ELF-1 (cell line): ENCODE measurements around the gene NDUFB7.
"Not testable (repeated sequence)": the region's sequence is repeated elsewhere in the genome, so short reads cannot be mapped to it uniquely, and the experiment has no call there.

Source experiments
- DNase-seq: peaks from one replicate; pipeline ENCODE4 v3.0.0-alpha.2; 2016; ENCODE audit warnings: low read depth, low spot score

NDUFB7 gene

DNA sequence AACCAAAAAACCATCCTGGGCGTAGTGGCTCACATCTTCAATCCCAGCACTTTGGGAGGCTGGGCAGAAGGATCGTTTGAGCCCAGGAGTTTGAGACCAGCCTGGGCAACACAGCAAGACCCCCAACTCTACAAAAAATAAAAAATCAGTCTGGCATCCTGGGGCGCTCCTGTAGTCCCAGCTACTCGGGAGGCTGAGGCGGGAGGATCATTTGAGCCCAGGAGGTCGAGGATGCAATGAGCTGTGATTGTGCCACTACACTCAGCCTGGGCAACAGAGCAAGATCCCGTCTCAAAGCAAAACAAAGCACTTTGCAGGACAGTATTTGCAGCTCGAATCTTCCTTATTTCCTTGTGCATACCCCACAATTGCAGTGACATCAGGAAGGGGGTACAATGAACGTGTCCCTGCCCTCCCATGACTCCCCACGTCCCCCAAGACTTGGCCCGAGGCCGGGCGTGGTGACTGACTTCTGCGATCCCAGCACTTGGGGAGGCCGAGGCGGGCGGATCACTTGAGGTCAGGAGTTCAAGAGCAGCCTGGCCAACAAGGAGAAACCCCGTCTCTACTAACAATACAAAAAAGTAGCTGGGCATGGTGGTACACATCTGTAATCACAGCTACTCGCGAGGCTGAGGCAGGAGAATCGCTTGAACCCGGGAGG is 870 bp downstream of the NDUFB7 start:
- DNase-seq, result no peak

DNA sequence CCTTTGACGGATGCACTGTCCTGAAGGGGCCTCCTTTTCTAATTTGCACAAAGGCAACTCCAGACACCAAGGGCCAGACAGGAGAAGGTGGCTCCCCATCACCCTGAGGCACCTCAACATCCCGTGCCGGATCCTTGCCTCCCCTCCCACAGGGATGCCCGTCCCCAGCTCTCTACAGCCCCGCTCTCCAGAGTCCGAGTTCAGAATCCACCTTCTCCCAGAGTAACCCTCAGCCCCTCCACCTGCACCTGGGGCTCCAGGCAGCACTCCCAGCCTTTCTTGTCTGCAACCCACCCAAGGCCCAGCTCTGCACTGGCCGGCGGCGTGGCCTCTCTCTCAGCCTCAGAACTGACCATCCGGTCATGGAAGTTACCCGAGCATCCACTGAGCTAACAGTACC is 4.8 kb downstream of the NDUFB7 start:
- DNase-seq, result no peak

DNA sequence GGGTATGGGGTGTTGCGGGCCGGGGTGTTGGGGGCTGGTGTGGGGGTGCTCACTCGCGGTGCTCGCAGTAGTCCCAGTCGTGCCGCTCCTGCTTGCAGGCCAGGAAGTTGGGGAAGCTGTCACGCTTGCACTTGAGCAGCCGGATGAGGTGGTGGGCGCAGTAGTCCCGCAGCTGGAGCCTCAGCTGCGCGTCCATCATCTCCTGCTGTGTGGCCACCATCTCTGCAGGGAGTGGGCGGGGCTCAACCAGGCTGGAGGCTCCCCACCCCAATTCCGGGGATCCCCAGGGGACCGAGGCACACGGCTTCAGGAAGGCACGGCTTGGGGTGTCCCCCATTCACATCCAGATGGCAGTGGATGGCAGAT is 5.2 kb downstream of the NDUFB7 start:
- no peak for DNase-seq

DNA sequence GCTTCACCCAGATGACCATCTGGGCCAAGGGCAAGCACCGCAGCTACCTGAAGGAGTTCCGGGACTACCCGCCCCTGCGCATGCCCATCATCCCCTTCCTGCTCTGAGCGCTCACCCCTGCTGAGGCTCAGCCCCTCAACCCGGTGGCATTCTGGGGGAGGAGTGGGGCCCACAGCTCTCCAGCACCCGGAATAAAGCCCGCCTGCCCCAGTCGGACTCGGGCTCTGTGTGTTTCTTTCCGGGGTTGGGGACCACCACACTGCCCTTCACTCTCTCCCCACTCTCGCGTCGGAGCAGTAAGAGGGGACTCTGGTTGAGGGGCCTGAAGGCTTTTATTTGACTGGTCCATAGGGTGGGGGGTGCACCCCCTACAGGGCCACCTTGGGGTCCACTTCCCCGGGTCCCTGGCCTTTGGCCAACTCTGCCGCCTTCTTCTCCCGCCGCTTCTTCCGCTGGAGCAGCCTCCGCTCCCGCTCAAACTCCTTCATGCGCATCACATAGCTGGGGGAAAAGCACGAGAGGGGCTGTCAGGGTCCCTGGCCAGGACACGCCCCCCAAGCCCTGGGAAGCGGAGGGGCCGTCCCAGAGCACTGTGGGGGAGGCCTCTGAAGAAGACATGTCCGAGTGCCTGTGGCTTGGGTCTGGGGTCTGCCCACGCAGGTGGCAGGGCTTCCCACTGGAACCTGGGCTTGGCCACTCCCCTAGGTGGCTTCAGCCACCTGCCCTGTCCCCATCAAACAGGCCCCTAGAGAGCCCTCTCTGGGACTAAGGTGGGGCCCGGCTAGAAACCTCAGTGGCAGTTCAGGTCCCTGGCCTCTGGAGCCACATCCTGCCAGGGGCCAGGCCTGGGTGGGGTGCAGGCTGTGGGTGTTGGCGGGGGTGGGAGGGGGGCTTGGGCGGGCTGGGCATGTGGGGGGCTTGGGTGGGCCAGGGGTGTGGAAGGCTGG is 5.8 kb downstream of the NDUFB7 start:
- no peak for DNase-seq

DNA sequence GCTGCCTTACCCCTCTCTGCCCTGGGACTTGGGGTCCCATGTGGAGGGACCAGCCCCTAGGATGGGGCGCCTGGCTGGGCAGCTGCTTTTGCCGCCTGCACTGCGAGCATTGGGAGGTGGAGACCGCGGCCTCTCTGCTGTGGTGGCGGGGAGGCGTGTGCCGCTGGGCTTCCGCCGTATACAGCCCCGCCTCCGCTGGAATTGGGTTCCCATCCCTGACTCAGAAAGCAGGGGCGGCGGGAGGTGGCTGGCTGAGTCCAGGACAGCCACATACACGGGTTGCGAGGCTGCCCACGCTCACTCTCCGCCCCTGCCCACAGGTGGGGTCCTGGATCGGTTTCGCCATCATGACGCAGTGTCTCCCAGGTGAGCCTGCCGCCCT is 6.6 kb downstream of the NDUFB7 start:
- no peak for DNase-seq

DNA sequence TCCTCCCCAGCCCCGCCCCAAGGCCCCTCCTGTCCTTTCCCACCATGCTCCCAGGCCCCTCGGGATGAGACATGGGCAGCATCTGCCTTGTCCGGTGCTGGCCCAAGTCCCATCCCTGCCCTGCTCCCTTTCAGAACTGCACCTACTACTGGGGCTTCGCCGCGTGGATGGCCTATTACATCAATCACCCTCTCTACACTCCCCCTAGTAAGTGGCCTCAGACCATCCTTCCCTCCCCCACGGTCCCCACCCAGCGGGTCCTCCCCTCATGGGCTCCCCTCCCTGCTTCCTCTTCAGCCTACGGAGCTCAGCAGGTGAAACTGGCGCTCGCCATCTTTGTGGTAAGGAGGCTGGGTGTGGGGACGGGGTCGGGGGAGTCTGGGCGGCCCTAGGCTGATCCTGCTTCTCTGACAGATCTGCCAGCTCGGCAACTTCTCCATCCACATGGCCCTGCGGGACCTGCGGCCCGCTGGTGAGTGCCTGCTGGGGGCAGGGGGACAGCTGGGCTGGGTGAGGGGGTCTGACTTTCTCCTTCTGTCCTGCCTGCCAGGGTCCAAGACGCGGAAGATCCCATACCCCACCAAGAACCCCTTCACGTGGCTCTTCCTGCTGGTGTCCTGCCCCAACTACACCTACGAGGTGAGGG is 7.1 kb downstream of the NDUFB7 start:
- not testable (repeated sequence) for DNase-seq

DNA sequence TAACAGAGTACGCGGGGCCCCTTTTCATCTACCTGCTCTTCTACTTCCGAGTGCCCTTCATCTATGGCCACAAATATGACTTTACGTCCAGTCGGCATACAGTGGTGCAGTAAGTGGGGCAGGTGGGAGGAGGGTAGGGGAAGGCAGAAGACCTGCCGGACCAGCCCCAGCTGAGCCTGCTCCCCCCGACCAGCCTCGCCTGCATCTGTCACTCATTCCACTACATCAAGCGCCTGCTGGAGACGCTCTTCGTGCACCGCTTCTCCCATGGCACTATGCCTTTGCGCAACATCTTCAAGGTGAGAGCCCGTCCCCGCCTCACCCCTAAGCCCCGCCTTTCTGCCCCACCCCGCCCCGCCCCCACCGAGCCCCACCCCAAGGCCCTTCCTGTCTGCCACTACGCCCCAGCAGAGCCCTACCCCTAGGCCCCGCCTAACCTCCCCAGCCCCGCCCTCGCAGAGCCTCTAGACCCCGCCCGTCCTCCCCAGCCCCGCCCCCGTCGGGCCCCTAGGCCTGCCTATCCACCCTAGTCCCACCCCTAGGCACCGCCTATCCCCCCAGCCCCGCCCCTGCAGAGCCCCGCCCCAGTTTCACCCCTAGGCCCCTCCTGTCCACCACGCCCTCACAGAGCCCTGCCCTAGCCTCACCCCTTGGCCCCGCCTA is 7.7 kb downstream of the NDUFB7 start:
- DNase-seq, result no peak

DNA sequence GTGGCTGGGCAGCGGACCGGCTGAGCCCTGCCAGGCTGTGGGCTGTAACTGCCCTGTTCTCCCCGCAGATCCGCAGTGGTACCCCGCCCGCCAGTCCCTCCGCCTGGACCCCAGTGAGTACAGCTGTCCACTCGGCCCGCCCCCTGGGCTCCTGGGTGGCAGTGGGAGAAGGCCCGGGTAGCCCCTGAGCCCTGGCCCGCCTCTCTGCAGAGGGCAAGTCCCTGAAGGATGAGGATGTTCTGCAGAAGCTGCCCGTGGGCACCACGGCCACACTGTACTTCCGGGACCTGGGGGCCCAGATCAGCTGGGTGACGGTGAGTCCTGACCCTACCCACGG is 8.3 kb downstream of the NDUFB7 start:
- DNase-seq, result no peak

DNA sequence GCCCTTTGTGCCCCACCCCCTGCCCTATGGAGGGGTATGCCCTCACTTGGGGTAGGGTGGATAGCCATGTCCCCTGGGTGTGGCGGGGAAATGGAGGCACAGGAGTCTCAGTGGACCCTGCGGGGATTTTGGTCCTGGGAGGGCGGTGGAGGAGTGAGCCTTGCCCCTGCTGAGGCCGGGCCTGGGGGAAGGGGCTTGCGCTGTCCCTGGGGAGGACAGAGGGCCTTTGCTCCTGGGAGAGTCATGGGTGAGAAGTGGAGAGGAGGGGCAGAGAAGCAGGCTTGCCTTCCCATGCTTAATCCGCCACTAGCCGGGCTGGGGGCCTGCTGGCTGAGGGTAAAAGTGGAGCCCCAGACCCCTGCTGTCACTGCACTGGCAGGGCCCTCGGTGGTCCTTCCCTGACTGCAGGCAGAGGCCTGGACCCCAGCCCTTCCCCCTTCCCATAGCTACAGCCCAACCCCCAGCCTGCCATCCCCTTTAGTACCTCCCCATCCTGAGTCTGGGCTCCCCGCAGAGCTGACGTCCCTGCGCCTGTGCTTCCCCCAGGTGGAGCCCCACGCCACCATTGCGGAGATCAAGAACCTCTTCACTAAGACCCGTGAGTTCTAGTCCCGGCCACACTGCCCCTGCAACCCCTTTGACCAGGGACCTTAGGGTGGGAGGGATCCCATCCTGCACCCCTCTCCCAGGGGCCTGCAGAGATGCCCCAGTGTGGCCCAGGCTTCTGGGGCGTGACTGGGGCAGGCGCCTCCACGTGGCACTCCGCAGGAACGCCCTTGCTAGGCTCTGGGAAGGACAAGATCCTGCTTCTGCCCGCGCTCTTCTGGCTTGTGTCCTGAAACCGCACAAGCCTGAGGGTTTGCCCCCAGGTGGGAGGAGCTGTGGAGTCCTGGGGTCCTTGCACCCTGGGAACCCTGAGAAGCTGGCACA is 8.9 kb downstream of the NDUFB7 start:
- no peak for DNase-seq

DNA sequence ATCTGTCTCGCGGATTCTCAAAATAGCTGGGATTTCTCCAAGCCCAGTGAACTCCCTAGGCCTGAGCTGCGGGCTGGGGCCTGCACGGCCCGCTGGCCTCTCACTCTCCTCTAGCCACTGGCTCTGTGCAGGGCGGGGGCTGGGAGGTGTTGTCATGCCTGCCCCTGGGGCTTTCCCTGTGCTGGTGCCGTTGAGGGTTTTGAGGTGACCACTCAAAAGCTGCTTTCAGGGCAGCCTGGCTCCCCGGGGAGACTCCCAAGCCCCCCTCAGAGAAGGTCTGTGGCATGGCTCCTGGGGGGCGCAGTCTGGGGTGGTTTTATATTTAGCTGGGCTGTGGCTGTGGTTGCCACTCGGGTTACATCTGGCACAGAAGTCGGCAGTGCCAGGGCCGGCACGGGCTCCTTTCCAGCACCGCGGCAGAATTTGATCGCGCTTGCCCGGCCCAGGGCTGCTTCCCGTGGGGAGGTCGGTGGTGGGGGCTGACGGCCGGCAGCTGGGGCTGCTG is 10.0 kb downstream of the NDUFB7 start:
- peak; percentile 64 for DNase-seq

DNA sequence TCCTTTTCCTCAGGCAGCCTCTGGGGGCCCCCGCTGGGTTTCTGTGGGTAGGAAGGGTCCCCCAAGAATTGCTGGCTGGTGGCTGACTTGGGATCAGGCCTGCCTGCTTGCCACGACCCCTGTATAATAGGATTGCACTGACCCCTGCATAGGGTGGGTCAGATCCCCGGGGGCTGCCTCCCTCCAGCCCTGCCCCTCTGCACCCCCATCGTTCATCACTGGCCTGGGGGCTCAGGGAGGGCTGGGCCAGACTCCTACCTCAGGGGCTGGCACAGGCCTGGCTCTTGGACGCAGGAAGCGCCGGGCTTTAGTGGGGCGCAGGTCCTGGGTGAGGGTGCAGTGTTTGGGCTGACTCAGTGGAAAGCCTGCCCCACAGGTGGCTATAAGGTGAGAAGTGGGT is 10.6 kb downstream of the NDUFB7 start:
- no peak for DNase-seq

DNA sequence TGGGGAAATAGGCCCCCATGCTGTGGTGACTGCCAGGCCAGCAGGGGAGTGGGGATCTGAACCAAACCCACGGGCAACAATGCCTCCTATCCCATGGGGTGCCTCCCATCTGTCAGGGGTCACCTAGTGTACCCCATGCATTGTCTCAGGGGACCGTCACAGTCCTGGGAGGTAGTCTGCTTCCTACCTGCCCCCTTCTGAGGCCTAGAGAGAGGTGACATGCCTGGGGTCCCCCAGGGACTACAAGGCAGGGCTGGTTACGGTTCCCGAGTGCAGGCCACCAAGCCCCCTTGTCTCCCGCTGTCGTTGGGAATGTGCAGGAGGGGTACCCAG is 11.1 kb downstream of the NDUFB7 start:
- no peak for DNase-seq

DNA sequence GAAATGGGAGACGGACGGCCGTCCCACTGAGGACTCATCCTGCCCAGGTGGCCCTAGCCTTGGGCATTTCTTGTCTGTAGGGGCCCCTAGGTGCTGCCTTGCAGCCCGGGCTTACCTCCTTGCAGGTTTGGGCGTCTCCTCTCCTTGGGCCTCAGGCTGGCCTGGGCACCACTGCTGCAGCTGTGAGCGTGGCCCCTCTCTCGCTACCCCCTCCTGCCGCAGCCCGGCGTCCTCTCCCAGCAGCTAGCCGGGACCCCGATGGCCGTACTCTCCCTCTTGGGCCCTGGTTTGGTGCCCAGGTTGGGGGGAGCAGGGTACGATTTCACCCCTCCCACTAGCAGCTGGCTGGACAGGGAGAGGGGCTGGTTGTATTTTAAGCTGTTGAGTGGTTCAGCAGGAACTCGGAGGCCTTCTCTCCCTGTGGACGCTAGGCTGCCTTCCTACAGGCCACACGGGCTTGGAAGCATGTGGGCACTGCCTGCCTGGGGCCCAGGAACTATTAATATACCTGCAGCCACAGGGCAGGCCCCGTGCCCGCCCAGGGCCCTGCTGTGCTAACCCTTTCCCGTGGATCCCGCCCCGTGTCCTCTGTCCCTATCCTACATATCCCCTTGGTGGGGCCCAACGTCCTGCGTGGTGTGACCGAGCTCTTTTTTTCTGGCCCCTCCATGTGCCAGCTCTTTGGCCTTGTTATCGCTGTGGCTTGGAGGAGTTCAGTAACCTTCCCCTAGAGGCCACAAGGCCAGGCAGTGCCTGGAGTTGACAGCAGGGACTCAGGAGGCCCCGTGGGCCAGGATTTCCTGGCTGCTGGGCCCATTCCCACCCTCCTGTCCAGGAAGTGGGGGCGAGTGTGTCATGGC is 11.7 kb downstream of the NDUFB7 start:
- no peak for DNase-seq

DNA sequence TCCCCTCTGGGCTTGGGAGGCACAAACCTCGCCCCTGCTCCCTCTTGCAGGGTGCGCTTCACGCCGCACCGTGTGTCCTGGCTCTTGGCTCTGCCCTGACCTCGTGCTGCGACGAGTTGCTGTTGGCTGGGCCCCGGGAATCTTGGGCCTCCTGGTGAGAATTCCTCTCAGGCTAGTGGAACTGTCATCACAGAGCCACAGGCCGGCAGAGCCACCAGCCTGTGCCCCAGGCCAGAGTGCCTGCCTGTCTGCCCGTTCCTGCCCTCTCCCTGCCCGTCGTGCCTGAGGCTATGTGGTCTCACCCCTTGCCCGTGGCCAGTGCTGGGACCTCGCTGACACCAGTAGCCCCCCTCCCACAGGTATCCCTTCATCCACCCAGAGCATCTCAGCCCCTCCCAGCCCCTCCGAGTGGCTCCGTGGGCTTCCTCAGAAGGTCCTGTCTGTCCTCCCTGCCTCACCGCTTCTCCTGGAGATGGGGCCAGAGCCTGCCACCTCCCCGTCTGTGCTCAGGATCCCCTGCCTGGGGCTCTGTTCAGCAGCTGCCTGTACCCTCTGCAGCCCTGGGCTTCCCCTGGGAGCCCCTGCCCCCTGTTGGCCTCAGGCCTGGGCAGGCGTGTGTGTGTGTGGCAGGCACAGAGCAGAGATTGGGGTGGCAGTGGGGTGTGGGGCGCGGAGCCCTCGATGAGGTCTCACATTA is 13.3 kb downstream of the NDUFB7 start:
- peak; percentile 62 for DNase-seq

DNA sequence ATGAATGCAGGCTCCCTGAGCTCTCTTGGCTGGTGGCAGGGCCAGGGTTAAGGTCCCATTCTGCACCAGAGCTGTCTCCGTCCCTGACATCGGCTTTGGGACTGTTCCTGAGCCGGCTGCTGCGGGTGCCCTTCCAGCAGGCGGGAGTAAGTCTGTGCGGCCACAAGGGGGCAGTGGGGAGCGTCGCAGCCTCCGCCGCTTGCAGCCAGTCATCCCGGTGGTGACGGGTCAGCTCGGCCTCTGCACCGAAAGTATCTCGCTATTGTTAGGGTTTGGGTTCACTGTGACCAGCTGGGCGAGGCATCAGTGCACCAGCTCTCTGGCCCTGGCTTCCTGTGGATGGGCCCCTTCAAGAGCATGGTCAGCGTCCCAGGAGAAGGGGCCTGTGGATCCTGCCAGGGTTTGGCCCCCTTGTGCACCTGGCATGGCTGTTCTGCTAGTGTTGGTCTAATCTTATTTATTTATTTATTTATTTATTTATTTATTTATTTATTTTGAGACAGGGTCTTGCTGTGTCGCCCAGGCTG is 15.1 kb downstream of the NDUFB7 start:
- peak; percentile 93 for DNase-seq

DNA sequence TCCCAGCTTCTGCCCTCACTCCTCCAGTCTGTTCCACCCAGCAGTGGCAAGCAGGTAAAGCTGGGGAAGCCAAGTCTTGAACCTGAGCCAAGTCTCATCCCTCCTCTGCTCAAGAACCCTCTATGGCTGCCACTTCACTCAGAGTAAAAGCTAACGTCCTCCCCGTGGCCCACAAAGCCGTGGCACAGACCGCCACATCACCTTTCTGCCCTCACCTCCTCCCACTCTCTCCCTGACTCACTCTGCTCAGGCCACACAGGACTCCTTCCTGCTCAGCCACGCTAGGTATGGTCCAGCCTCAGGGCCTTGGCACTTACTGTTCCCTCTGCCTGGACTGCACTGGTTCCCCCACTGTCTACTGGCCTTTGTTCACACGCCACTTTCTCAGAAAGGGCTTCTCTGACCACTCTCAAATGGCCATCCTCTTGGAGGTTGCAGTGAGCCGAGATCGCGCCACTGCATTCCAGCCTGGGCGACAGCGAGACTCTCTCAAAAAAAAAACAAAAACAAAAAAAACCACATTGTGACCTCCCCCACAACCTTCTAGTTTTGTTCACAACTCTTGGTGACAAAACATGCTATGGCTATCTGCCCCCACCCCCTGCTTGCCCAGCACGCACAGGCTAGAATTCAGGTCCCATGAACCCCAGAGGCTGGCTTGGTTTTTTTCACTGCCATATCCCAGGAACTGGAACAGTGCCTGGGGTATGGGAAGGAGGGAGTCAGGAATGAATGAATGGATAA is 15.8 kb downstream of the NDUFB7 start:
- no peak for DNase-seq

DNA sequence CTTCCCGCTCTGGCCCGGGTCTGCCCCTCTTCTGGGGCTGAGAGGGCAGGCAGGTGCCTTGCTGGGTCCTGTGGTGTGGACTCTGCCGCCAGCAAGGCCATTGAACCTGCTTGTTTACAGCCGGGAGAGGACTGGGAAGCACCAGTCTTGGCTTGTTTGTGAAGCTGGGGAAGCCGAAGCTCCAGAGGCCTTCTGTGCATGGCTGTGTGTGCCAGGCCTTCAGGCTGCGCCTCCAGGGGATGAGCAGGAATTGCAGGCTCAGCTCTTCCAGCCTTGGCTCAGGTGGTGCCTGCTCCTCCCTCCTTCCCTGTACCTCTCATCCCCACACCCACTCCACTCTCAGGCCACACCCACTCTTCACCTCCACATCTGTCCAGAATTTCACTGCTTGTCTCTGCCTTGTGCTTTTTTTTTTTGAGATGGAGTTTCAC is 17.5 kb downstream of the NDUFB7 start:
- DNase-seq, result peak; percentile 74

DNA sequence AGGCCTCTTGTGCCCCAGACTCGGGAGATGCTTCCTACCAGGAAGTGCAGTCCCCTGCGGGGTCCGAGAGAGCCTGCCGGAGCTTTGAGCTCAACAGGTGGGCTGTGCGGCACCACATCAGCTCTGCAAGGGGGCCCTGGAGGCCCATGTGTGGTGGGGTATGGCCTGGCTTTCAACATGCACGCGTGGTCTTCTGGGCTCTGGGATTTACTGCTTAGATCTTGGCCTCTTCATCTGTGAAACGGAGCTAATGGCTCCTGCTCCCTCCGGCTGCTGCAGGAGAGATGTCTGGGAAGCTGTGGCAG is 18.0 kb downstream of the NDUFB7 start:
- no peak for DNase-seq
